ENCODE results near the gene IMMP2L. TPM values are rescaled to one million over a fixed set of nuclear protein-coding genes. Genes with fewer than 3 reads are reported as not detected.
A peak's percentile ranks its signal among the peaks of the same experiment; 100 is the strongest.

Gene IMMP2L
- total RNA-seq, 2 donors from 2014 or later = 10.5 to 17.4 TPM

DNA sequence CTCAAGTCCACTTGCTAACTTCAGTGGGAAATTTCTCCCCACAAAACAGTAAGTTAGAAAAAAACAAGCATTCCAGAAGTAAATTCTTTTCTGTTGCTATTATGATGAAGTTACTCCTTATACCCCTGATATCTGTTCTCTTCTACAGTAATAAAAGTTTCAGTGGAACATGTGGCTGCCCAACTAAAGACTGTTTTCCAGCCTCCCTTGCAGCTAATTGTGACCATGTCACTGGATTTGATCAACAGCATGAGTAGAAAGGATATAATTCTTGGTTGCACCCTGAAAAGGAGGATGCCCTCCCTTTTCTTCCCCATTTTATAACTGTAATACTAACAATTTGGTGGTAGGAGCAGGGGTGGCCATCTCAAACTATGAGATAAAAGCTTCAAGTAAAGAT, 40.6 kb downstream of the IMMP2L start:
- Histone ChIP-seq H3K27me3 (no peaks in the 10 kb centered on the region), H3K36me3 (replicated peaks in 1 of 2; ENCODE audit: insufficient read depth in 1 of 2, low read depth in 2 of 2) (no peaks in the 10 kb centered on the region), H3K9me3 (peaks cover 0 to 6% (median 0%) of the 10 kb centered on the region in 3 donors), H3K4me1 (peaks cover 6% of the 10 kb centered on the region), H3K27ac (no peak overlapping the region), H3K4me3 (no peak overlapping the region)
- no peak for ATAC-seq
- intact Hi-C loops (cut with DNase I) = no loop called here
- no peak for DNase-seq
- no peak for TF ChIP-seq POLR2A (IDR thresholded peaks at IDR 0.05)
- TF ChIP-seq, protein P1, sequence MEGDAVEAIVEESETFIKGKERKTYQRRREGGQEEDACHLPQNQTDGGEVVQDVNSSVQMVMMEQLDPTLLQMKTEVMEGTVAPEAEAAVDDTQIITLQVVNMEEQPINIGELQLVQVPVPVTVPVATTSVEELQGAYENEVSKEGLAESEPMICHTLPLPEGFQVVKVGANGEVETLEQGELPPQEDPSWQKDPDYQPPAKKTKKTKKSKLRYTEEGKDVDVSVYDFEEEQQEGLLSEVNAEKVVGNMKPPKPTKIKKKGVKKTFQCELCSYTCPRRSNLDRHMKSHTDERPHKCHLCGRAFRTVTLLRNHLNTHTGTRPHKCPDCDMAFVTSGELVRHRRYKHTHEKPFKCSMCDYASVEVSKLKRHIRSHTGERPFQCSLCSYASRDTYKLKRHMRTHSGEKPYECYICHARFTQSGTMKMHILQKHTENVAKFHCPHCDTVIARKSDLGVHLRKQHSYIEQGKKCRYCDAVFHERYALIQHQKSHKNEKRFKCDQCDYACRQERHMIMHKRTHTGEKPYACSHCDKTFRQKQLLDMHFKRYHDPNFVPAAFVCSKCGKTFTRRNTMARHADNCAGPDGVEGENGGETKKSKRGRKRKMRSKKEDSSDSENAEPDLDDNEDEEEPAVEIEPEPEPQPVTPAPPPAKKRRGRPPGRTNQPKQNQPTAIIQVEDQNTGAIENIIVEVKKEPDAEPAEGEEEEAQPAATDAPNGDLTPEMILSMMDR (IDR thresholded peaks at IDR 0.05) = no peak

DNA sequence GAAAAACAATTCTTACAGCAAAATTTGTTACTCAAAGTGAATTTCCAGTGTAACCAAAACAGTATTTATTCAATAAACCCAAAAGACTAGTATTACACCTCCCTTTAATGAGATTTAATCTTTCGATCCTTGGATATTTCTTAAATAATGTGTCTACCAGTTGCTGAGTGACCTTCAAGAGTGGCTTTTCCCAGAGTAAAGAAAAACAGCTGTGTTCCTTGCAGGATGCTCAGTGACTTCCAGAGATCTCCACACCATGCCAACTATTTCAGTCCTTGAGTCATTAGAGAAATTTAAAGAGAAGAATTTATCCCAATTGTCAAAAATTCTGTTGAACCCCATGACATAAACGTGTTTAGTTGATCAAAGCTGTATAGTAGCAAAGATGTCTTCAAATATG, 44.0 kb downstream of the IMMP2L start:
- Histone ChIP-seq H3K36me3 (replicated peaks in 1 of 2; ENCODE audit: insufficient read depth in 1 of 2, low read depth in 2 of 2) (no peaks in the 10 kb centered on the region), H3K4me3 (no peak overlapping the region), H3K9me3 (peaks cover 0 to 6% (median 0%) of the 10 kb centered on the region in 3 donors), H3K4me1 (peaks cover 6% of the 10 kb centered on the region), H3K27me3 (no peaks in the 10 kb centered on the region), H3K27ac (no peak overlapping the region)
- ATAC-seq (no peak), DNase-seq (no peak)
- WGBS, 2 donors = 81 to 88% methylated on average over 2 of the region's 2 CpGs
- intact Hi-C loops (cut with DNase I) = no loop called here
- no peak for TF ChIP-seq POLR2A (IDR thresholded peaks at IDR 0.05)
- TF ChIP-seq, protein P1 (IDR thresholded peaks at IDR 0.05) = no peak

DNA sequence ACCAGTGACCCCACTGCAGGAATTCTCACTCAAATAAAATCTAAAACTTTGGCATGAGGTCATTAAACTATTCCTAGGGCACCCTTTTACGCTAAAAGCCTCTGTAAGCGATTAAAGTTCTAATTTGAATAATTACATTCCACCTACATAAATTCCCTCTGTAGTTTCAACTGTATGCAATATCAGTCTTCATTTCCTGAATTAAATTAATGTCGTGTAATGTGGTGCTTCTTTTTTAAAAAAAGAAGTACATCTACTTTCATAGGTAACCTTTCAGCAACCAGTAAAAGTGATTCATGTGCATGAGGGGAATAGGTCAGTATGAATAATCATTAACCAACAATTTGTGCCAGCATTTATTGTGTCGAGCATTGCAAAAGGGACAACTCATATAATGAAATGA, 44.7 kb downstream of the IMMP2L start:
- H3K9me3 ChIP-seq = peaks cover 0 to 6% (median 0%) of the 10 kb centered on the region in 3 donors
- H3K27ac ChIP-seq = no peak overlapping the region
- intact Hi-C loops (cut with DNase I) = no loop called here
- no peak for TF ChIP-seq POLR2A (IDR thresholded peaks at IDR 0.05)
- TF ChIP-seq, protein P1 (IDR thresholded peaks at IDR 0.05) = no peak
- H3K4me1 ChIP-seq = peaks cover 6% of the 10 kb centered on the region
- H3K36me3 ChIP-seq (replicated peaks in 1 of 2; ENCODE audit: insufficient read depth in 1 of 2, low read depth in 2 of 2) = no peaks in the 10 kb centered on the region
- no peak overlapping the region for H3K4me3 ChIP-seq
- DNase-seq (no peak), ATAC-seq (peak; percentile 55)
- WGBS, 2 donors = 56 to 65% methylated on average over 4 of the region's 4 CpGs
- H3K27me3 ChIP-seq = no peaks in the 10 kb centered on the region

DNA sequence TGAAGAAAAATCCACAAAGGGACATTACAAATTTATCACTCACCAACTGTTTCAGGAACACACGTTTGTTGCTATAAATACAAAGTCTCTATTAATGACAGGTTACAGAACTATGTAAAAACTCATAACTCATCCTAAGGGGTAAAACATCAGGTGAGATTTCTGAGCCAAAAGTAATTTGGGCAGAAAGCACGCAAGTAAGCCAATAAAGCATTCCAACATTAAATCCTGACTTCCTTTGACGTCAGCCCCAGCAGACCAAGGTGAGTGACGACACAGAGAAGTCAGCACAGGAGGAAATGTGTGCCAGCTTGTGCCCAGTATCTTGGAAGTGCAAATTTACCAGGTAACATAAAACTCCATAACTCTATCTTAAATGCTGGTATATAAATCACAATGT, 45.7 kb downstream of the IMMP2L start:
- peaks cover 0 to 1% (median 0%) of the 10 kb centered on the region in 3 donors for H3K9me3 ChIP-seq
- H3K27me3 ChIP-seq = no peaks in the 10 kb centered on the region
- intact Hi-C loops (cut with DNase I) = no loop called here
- DNase-seq = no peak
- H3K4me3 ChIP-seq = no peak overlapping the region
- no peak for ATAC-seq
- no peaks in the 10 kb centered on the region for H3K36me3 ChIP-seq (replicated peaks in 1 of 2; ENCODE audit: insufficient read depth in 1 of 2, low read depth in 2 of 2)
- TF ChIP-seq, protein P1 (IDR thresholded peaks at IDR 0.05) = no peak
- TF ChIP-seq POLR2A (IDR thresholded peaks at IDR 0.05) = no peak
- peaks cover 6% of the 10 kb centered on the region for H3K4me1 ChIP-seq
- H3K27ac ChIP-seq = no peak overlapping the region
- WGBS, 2 donors = 56 to 74% methylated on average over 4 of the region's 4 CpGs

DNA sequence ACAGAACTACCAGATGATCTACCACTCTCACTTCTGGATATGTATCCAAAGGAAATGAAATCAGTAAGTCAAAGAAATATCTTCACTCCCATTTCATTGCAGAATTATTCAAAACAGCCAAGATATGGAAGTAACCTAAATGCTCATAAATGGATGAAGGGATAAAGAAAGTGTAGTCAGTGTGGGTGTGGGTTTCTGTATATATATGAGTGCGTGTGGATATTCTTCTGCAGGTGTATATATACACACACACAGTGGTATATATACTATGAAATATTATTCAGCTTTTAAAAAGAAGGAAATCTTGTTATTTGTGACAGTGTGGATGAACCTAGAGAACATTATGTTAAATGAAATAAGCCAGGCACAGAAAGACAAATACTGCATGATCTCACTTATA, 48.7 kb downstream of the IMMP2L start:
- Histone ChIP-seq H3K4me1 (peaks cover 6% of the 10 kb centered on the region), H3K27me3 (no peaks in the 10 kb centered on the region), H3K9me3 (no peaks in the 10 kb centered on the region), H3K36me3 (replicated peaks in 1 of 2; ENCODE audit: insufficient read depth in 1 of 2, low read depth in 2 of 2) (no peaks in the 10 kb centered on the region), H3K27ac (no peak overlapping the region), H3K4me3 (no peak overlapping the region)
- intact Hi-C loops (cut with DNase I) = no loop called here
- ATAC-seq = no peak
- WGBS, 2 donors = 94 to 97% methylated on average over 1 of the region's 1 CpG
- DNase-seq = no peak
- no peak for TF ChIP-seq POLR2A (IDR thresholded peaks at IDR 0.05)
- TF ChIP-seq, protein P1 (IDR thresholded peaks at IDR 0.05) = no peak

All from body of pancreas (tissue), 4 donors.